ENCODE data around the gene MILR1. TPM values are rescaled to one million over a fixed set of nuclear protein-coding genes. Genes with fewer than 3 reads are reported as not detected.
"Not testable (repeated sequence)": the region's sequence is repeated elsewhere in the genome, so short reads cannot be mapped to it uniquely, and the experiment has no call there.

The MILR1 gene
- polyA plus RNA-seq, 2 of the 4 experiments (the other 2 are of a cell fraction): 2.3 to 12.2 TPM

DNA sequence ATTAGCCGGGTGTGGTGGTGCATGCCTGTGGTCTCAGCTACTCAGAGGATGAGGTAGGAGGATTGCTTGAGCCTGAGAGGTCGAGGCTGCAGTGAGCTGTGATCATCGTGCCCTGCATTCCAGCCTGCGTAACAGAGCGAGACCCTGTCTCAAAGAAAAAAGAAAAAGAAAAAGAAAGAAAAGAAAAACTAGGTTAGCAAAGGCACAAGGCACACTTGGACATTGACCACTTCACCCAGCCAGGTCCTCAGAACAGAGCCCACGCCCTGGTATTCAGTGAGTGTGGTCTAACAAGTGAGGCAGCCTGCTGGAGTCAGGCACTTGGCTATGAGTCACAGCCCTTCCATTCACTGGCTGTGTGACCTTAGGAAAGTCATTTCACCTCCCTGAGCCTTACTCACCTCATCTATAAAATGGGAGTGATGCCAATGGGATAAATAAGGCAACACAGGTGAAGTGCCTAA lies 10.4 kb downstream of the MILR1 start:
- no peak for TF ChIP-seq HOXA7 (CRISPR knock-in tag; IDR thresholded peaks at IDR 0.05)
- TF ChIP-seq SMC3 (IDR thresholded peaks at IDR 0.05): no peak
- TF ChIP-seq JUN (IDR thresholded peaks at IDR 0.05): no peak
- no peak; the same call in 1 of the 2 replicates for TF ChIP-seq FOSL2 (IDR thresholded peaks at IDR 0.05)
- peak; percentile 52 for TF ChIP-seq FOSL2 (CRISPR knock-in tag; IDR thresholded peaks at IDR 0.05)
- TF ChIP-seq, protein P1, sequence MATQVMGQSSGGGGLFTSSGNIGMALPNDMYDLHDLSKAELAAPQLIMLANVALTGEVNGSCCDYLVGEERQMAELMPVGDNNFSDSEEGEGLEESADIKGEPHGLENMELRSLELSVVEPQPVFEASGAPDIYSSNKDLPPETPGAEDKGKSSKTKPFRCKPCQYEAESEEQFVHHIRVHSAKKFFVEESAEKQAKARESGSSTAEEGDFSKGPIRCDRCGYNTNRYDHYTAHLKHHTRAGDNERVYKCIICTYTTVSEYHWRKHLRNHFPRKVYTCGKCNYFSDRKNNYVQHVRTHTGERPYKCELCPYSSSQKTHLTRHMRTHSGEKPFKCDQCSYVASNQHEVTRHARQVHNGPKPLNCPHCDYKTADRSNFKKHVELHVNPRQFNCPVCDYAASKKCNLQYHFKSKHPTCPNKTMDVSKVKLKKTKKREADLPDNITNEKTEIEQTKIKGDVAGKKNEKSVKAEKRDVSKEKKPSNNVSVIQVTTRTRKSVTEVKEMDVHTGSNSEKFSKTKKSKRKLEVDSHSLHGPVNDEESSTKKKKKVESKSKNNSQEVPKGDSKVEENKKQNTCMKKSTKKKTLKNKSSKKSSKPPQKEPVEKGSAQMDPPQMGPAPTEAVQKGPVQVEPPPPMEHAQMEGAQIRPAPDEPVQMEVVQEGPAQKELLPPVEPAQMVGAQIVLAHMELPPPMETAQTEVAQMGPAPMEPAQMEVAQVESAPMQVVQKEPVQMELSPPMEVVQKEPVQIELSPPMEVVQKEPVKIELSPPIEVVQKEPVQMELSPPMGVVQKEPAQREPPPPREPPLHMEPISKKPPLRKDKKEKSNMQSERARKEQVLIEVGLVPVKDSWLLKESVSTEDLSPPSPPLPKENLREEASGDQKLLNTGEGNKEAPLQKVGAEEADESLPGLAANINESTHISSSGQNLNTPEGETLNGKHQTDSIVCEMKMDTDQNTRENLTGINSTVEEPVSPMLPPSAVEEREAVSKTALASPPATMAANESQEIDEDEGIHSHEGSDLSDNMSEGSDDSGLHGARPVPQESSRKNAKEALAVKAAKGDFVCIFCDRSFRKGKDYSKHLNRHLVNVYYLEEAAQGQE (IDR thresholded peaks at IDR 0.05): peak; percentile 30; the same call in 1 of the 2 replicates
- TF ChIP-seq ZFP36 (IDR thresholded peaks at IDR 0.05; ENCODE audit: borderline replicate concordance, partially characterized antibody): peak; percentile 18
- TF ChIP-seq, protein P2, sequence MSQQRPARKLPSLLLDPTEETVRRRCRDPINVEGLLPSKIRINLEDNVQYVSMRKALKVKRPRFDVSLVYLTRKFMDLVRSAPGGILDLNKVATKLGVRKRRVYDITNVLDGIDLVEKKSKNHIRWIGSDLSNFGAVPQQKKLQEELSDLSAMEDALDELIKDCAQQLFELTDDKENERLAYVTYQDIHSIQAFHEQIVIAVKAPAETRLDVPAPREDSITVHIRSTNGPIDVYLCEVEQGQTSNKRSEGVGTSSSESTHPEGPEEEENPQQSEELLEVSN (IDR thresholded peaks at IDR 0.05; ENCODE audit: borderline replicate concordance, low read depth): no peak
- TF ChIP-seq ESRRA (IDR thresholded peaks at IDR 0.05; ENCODE audit: borderline replicate concordance, low read length): peak; percentile 85; the same call in 1 of the 2 replicates
- Histone ChIP-seq H3K4me3 (no peak overlapping the region), H3K27ac (no peak overlapping the region), H3K4me2 (no peak overlapping the region), H3K9me3 (no peaks in the 10 kb centered on the region), H3K4me1 (peaks cover 5% of the 10 kb centered on the region; the same call in 1 of the 3 replicates)
- 64% methylated on average over 6 of the region's 6 CpGs for WGBS (ENCODE audit: missing lambda C conversion rate)
- DNase-seq (ENCODE audit: low read depth in 1 of 2, low spot score in 1 of 2) (peak in 1 of 2 experiments; percentile 51), FAIRE-seq (no peak), ATAC-seq (peak; percentile 58 to 73; a peak in 4 of 6 replicates)
- ChIA-PET POLR2A (no interaction called here), CTCF (interaction anchor here (0.6 to 3.6 kb wide), 2 partner anchors 39 to 578 kb away, joined by 3 to 27 read pairs; partner anchors contain the start of gene GH2)

DNA sequence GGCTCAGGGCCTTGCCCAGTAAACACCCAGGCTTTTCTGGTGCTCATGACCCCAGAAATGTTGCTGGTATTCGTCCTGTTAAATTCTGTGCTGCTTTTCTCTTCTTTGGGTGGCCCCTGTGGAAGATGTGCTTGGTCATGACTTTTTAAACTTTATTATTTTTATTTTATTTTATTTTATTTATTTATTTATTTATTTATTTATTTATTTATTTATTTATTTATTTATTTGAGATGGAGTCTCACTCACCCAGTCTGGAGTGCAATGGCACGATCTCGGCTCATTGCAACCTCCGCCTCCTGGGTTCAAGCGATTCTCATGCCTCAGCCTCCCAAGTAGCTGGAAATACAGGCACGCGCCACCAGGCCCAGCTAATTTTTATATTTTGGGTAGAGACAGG lies 10.9 kb downstream of the MILR1 start:
- CTCF ChIA-PET: interaction anchor here (0.6 to 3.6 kb wide), 3 partner anchors 10 to 578 kb away, joined by 3 to 27 read pairs (median 5); partner anchors contain the start of gene GH2
- TF ChIP-seq ZC3H11A (IDR thresholded peaks at IDR 0.05): peak; percentile 46
- H3K9me3 ChIP-seq; H3K4me3 ChIP-seq; H3K27ac ChIP-seq; POLR2A ChIA-PET; FAIRE-seq; H3K4me2 ChIP-seq; ATAC-seq; H3K4me1 ChIP-seq; DNase-seq (ENCODE audit: low read depth in 1 of 2, low spot score in 1 of 2): not testable (repeated sequence)
- 92% methylated on average over 7 of the region's 7 CpGs for WGBS (ENCODE audit: missing lambda C conversion rate)

DNA sequence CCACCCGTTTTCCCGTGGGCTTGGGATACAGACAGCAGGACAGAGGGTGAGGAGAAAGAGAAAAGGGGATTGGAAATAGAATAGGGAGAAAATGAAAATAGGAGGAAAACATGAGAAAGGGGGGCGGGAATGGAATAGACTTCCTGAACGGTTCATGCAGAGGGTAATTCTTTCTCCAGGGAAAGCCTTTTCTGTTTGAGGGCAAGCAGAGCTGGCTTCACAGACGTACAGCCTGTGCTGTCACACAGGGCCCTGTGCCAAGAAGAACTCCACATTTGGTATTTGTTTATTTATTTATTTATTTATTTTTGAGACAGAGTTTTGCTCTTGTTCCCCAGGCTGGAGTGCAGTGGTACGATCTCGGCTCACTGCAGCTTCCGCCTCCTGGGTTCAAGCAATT lies 12.0 kb downstream of the MILR1 start:
- no peak overlapping the region for H3K4me3 ChIP-seq
- ATAC-seq (no peak), FAIRE-seq (no peak), DNase-seq (ENCODE audit: low read depth in 1 of 2, low spot score in 1 of 2) (no peak)
- no peaks in the 10 kb centered on the region for H3K9me3 ChIP-seq
- no peak overlapping the region for H3K4me2 ChIP-seq
- H3K27ac ChIP-seq: no peak overlapping the region
- peaks cover 5% of the 10 kb centered on the region; the same call in 1 of the 3 replicates for H3K4me1 ChIP-seq
- CTCF ChIA-PET: interaction anchor here (0.7 to 3.6 kb wide), 2 partner anchors 11 to 41 kb away, joined by 3 to 27 read pairs; no protein-coding TSS in a partner anchor
- TF ChIP-seq NFE2L2 (conservative IDR thresholded peaks at IDR 0.05; ENCODE audit: low read length) (no peak), KDM1A (IDR thresholded peaks at IDR 0.05; ENCODE audit: low read depth) (no peak), HOXA7 (CRISPR knock-in tag; IDR thresholded peaks at IDR 0.05) (no peak), JUN (IDR thresholded peaks at IDR 0.05) (no peak), RCOR1 (IDR thresholded peaks at IDR 0.05; ENCODE audit: low read depth, low read length) (no peak), FOXS1 (CRISPR knock-in tag; IDR thresholded peaks at IDR 0.05) (no peak)
- TF ChIP-seq, protein P3, sequence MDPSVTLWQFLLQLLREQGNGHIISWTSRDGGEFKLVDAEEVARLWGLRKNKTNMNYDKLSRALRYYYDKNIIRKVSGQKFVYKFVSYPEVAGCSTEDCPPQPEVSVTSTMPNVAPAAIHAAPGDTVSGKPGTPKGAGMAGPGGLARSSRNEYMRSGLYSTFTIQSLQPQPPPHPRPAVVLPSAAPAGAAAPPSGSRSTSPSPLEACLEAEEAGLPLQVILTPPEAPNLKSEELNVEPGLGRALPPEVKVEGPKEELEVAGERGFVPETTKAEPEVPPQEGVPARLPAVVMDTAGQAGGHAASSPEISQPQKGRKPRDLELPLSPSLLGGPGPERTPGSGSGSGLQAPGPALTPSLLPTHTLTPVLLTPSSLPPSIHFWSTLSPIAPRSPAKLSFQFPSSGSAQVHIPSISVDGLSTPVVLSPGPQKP (IDR thresholded peaks at IDR 0.05; ENCODE audit: low read depth, low read length): no peak
- POLR2A ChIA-PET: no interaction called here
- WGBS (ENCODE audit: missing lambda C conversion rate): 86% methylated on average over 8 of the region's 8 CpGs

Data from A549 (cell line).